Neural progenitor cell (in vitro differentiated cells): ENCODE results near the gene ABCC2. TPM values are rescaled to one million over a fixed set of nuclear protein-coding genes. Genes with fewer than 3 reads are reported as not detected.
A peak's percentile ranks its signal among the peaks of the same experiment; 100 is the strongest.

Experiments used
- DNase-seq: peaks from one replicate; pipeline ENCODE4 v3.0.0-alpha.2; 2016; ENCODE audit warnings: low spot score
- H2AFZ ChIP-seq: fragments of 200-600 bp; sonication (generic); replicated peaks from 2 replicates; pipeline ENCODE4 v1.6.1; 2016; ENCODE audit warnings: antibody characterized with exemption
- H3F3A ChIP-seq: fragments of 200-600 bp; sonication (generic); 2 replicates; pipeline ENCODE4 v1.6.1; 2016; ENCODE audit warnings: antibody characterized with exemption, low read depth
- H3K27ac ChIP-seq: fragments of 200-600 bp; sonication (generic); 2 replicates; pipeline ENCODE4 v1.5.1; 2016; ENCODE audit warnings: mild to moderate bottlenecking
- H3K27me3 ChIP-seq: fragments of 200-600 bp; sonication (generic); 2 replicates; pipeline ENCODE4 v1.6.1; 2016; ENCODE audit warnings: mild to moderate bottlenecking, moderate library complexity
- H3K36me3 ChIP-seq: fragments of 200-600 bp; sonication (generic); 2 replicates; pipeline ENCODE4 v1.5.1; 2016
- H3K4me1 ChIP-seq: fragments of 200-600 bp; sonication (generic); 2 replicates; pipeline ENCODE4 v1.6.1; 2016; ENCODE audit warnings: mixed run types
- H3K4me2 ChIP-seq: fragments of 200-600 bp; sonication (generic); 2 replicates; pipeline ENCODE4 v1.6.1; 2016
- H3K4me3 ChIP-seq: fragments of 200-600 bp; sonication (generic); 2 replicates; pipeline ENCODE4 v1.5.1; 2016
- H3K79me2 ChIP-seq: fragments of 200-600 bp; sonication (generic); 2 replicates; pipeline ENCODE4 v1.6.1; 2016; ENCODE audit warnings: low read depth
- H3K9ac ChIP-seq: fragments of 200-600 bp; sonication (generic); 2 replicates; pipeline ENCODE4 v1.6.1; 2016
- H3K9me3 ChIP-seq: fragments of 200-600 bp; sonication (generic); 2 replicates; pipeline ENCODE4 v1.5.1; 2016; ENCODE audit warnings: low read depth
- H4K20me1 ChIP-seq: fragments of 200-600 bp; sonication (generic); 2 replicates; pipeline ENCODE4 v1.6.1; 2016; ENCODE audit warnings: low read depth
- H3K27ac Mint-ChIP-seq: 3 replicates; pipeline ENCODE4 v1.8.0; 2021; ENCODE audit warnings: mixed read lengths
- H3K27me3 Mint-ChIP-seq: 2 replicates; pipeline ENCODE4 v1.8.0; 2022; ENCODE audit warnings: low read depth, mild to moderate bottlenecking, inconsistent platforms, moderate library complexity, mixed read lengths; ENCODE audit not compliant: insufficient read depth
- H3K36me3 Mint-ChIP-seq: 3 replicates; pipeline ENCODE4 v1.8.0; 2021; ENCODE audit warnings: mixed read lengths
- H3K4me1 Mint-ChIP-seq: 3 replicates; pipeline ENCODE4 v1.8.0; 2021; ENCODE audit warnings: mixed read lengths
- H3K4me3 Mint-ChIP-seq: 3 replicates; pipeline ENCODE4 v1.8.0; 2021; ENCODE audit warnings: mild to moderate bottlenecking, moderate library complexity, mixed read lengths
- H3K9me3 Mint-ChIP-seq: 3 replicates; pipeline ENCODE4 v1.8.0; 2020; ENCODE audit warnings: mixed read lengths
- CTCF ChIP-seq: fragments of 200-600 bp; sonication (generic); IDR thresholded peaks from 2 replicates; pipeline ENCODE4 v1.5.1; 2017; ENCODE audit warnings: antibody characterized with exemption, mild to moderate bottlenecking
- EZH2 ChIP-seq: fragments of 200-600 bp; sonication (generic); IDR thresholded peaks from 2 replicates; pipeline ENCODE4 v1.6.1; 2017; ENCODE audit warnings: antibody characterized with exemption, mild to moderate bottlenecking, moderate library complexity
- EZH2phosphoT487 ChIP-seq: fragments of 200-600 bp; sonication (generic); IDR thresholded peaks from 2 replicates; pipeline ENCODE4 v1.6.1; 2017; ENCODE audit warnings: antibody characterized with exemption
- total RNA-seq: library from RNA; depleted of rRNA; stranded (reverse); fragments of >200 nt; gene quantifications from 2 replicates; pipeline ENCODE4 v1.2.3, GENCODE V29; 2015; ENCODE audit warnings: low replicate concordance

ABCC2 gene
- total RNA-seq, 1 donor from 2014 or later: 0.26 TPM

- TF ChIP-seq CTCF: no peak
- TF ChIP-seq EZH2: no peak
- TF ChIP-seq EZH2phosphoT487: no peak
- no peak overlapping the region for H3K27ac ChIP-seq
- H3F3A ChIP-seq: no peaks in the 10 kb centered on the region
- H3K36me3 ChIP-seq: no peaks in the 10 kb centered on the region
- peaks cover 1% of the 10 kb centered on the region for H3K36me3 Mint-ChIP-seq
- no peak overlapping the region for H3K4me2 ChIP-seq
- no peaks in the 10 kb centered on the region for H3K79me2 ChIP-seq
- H3K9ac ChIP-seq: no peak overlapping the region
- no peak for DNase-seq
- H3K4me3 Mint-ChIP-seq: no peak overlapping the region
- no peak overlapping the region for H3K4me3 ChIP-seq
- no peaks in the 10 kb centered on the region for H4K20me1 ChIP-seq
- H3K27me3 ChIP-seq: no peaks in the 10 kb centered on the region
- no peaks in the 10 kb centered on the region for H3K9me3 ChIP-seq
- peaks cover 17% of the 10 kb centered on the region for H3K4me1 Mint-ChIP-seq
- H3K4me1 ChIP-seq: peaks cover 8% of the 10 kb centered on the region
- H3K27me3 Mint-ChIP-seq: peaks cover 2% of the 10 kb centered on the region
- H3K27ac Mint-ChIP-seq: no peak overlapping the region
- H3K9me3 Mint-ChIP-seq: no peaks in the 10 kb centered on the region
- no peak overlapping the region for H2AFZ ChIP-seq
These were observed 70.2 kb downstream of the ABCC2 start for GRCh38 chr10:99852481-99853213.

GRCh38 chr10:99853655-99854054, 71.2 kb downstream of the ABCC2 start:
- peaks cover 1% of the 10 kb centered on the region for H3K36me3 Mint-ChIP-seq
- H3K27ac Mint-ChIP-seq: no peak overlapping the region
- H3K9me3 ChIP-seq: no peaks in the 10 kb centered on the region
- H3K79me2 ChIP-seq: no peaks in the 10 kb centered on the region
- no peak for DNase-seq
- H3K27me3 ChIP-seq: no peaks in the 10 kb centered on the region
- H3K9ac ChIP-seq: no peak overlapping the region
- no peak overlapping the region for H3K4me3 Mint-ChIP-seq
- H3F3A ChIP-seq: no peaks in the 10 kb centered on the region
- H2AFZ ChIP-seq: no peak overlapping the region
- H4K20me1 ChIP-seq: no peaks in the 10 kb centered on the region
- H3K9me3 Mint-ChIP-seq: no peaks in the 10 kb centered on the region
- H3K4me1 ChIP-seq: peaks cover 8% of the 10 kb centered on the region
- H3K4me3 ChIP-seq: no peak overlapping the region
- H3K36me3 ChIP-seq: no peaks in the 10 kb centered on the region
- no peak overlapping the region for H3K4me2 ChIP-seq
- TF ChIP-seq EZH2phosphoT487 (no peak), CTCF (no peak), EZH2 (no peak)
- no peak overlapping the region for H3K27ac ChIP-seq
- H3K4me1 Mint-ChIP-seq: peaks cover 17% of the 10 kb centered on the region
- H3K27me3 Mint-ChIP-seq: peaks cover 2% of the 10 kb centered on the region

- no peaks in the 10 kb centered on the region for H4K20me1 ChIP-seq
These were observed 72.4 kb downstream of the ABCC2 start for GRCh38 chr10:99854860-99855259.

More at GRCh38 chr10:99854860-99855259, 72.4 kb downstream of the ABCC2 start:
- H3K9me3 ChIP-seq: no peaks in the 10 kb centered on the region
- no peak overlapping the region for H3K4me3 Mint-ChIP-seq
- no peak overlapping the region for H3K27ac Mint-ChIP-seq
- H3K36me3 Mint-ChIP-seq: peaks cover 1% of the 10 kb centered on the region
- TF ChIP-seq EZH2: no peak
- TF ChIP-seq CTCF: peak; percentile 51
- peak overlapping the region; percentile 63 for H2AFZ ChIP-seq
- H3K27ac ChIP-seq: no peak overlapping the region
- no peak overlapping the region for H3K4me3 ChIP-seq
- no peaks in the 10 kb centered on the region for H3F3A ChIP-seq
- no peak overlapping the region for H3K4me2 ChIP-seq
- H3K9me3 Mint-ChIP-seq: no peaks in the 10 kb centered on the region
- H3K4me1 ChIP-seq: peaks cover 6% of the 10 kb centered on the region
- H3K36me3 ChIP-seq: no peaks in the 10 kb centered on the region
- H3K27me3 ChIP-seq: no peaks in the 10 kb centered on the region
- H3K4me1 Mint-ChIP-seq: peaks cover 15% of the 10 kb centered on the region
- H3K79me2 ChIP-seq: no peaks in the 10 kb centered on the region
- peak; percentile 64 for DNase-seq
- H3K27me3 Mint-ChIP-seq: peaks cover 2% of the 10 kb centered on the region
- no peak overlapping the region for H3K9ac ChIP-seq
